Stimulated activated CD8-positive, alpha-beta memory T cell treated with anti-CD3 and anti-CD28 coated beads, Interleukin-4, amount 100 ng/mL, for 48 hours (primary cell): ENCODE data around the gene RNPC3.
"Not testable (repeated sequence)": the region's sequence is repeated elsewhere in the genome, so short reads cannot be mapped to it uniquely, and the experiment has no call there.

Source experiments
- DNase-seq: peaks from one replicate; pipeline ENCODE4 v3.0.0-alpha.2; 2020

RNPC3 gene

DNA sequence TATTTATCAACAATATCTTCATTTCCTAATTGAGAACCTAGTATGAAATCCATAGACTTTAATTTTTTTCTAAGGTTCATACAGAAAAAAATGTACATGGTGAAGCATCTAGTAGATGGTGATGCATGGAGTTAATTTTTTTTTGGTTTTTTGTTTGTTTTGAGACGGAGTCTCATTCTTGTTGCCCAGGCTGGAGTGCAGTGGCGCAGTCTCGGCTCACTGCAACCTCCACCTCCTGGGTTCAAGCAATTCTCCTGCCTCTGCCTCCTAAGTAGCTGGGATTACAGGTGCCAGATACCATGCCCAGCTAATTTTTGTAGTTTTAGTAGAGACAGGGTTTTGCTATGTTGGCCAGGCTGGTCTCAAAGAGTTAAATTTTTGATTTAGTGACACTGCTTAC, 35.6 kb downstream of the RNPC3 start:
- DNase-seq = not testable (repeated sequence)

DNA sequence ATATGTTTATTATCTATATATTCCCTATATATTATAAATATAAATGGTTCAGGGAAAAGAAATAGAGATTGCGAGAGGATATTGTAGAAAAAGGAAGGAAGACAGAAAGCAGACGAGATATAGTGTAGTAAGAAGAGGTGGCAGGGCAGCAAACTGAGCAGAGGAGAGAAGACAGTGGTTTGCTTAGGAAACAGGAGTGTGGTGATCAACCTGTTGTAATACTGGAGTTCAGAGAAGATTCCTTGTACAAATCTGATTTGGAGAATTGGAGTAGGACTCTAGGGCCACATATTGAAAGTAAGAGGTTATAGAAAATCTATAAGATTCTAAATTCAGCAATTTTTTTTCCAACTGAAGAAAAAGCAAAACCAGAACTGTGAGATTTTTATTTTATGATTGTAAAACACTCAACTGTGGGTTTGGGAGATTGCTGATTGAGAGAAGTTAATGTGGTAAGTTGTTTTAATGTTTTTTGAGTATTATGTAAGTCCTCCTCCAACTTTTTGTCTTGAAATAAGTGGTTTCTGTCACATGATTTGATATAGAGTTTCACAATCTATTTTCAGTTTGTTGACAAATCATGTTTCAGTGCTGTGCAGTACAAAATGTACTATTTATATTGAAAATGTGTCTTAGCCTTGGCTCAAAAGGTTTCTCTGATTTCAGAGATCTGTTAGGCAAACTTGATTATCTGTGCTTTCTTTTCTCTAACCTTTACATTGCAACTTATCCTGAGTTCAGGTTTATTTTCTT, 36.3 kb downstream of the RNPC3 start:
- DNase-seq = no peak

DNA sequence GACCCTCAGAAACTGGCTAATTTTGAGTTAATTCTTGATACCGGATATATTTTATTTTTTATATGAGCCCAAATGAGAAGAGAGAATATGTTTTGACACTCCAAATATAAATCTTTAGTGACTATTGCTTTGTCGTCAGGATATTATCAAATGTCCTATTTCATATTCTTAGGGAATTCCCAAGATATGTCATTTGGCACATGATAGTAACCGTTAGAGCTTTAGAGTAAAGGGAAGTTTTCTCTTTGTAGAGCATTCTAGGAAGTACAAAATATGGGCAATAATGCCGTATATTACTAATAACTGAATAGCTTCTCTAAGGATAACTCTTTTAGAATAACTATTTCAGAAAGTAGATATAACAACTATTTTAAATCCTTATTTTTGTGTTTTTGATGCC, 37.6 kb downstream of the RNPC3 start:
- no peak for DNase-seq

GRCh38 chr1:103569493-103569892, 44.0 kb downstream of the RNPC3 start:
- DNase-seq = no peak

DNA sequence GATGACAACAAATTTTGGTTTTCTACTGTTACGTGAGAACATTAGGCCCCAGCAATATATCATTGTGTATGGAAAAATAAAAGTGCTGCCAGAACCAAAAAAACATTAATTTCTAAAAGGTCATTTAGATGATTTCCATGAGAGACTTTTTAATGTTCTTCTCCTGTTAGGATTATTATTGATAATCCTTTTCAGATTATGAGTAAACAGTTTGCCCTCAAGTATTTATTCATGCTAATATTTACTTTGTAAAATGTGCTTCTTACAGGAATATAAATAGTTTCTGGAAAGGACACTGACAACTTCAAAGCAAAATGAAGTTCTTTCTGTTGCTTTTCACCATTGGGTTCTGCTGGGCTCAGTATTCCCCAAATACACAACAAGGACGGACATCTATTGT, 45.8 kb downstream of the RNPC3 start, which contains the start of gene AMY2B:
Gene AMY2B, plus strand, starts transcription at position 301 of the 400 bp plus-strand sequence. Its CDS starts 14 bp downstream, at position 315.
- not testable (repeated sequence) for DNase-seq

- DNase-seq = no peak
These were observed 50.6 kb downstream of the RNPC3 start for GRCh38 chr1:103576065-103576464.

DNA sequence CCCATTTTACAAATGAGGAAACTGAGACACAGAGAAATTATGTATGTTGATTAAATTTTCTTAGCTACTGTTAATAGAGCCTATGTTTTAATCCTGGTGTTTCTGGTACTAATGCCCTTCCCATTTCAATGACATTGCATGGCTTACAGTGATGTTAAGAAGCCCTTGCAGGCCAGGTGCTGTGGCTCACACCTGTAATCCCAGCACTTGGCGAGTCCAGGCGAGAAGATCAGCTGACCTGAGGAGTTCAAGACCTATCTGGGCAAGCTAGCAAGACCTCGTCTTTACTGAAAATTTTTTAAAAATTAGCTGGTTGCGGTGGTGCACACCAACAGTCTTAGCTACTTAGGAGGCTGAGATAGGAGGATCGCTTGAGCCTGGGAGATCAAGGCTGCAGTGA, 51.3 kb downstream of the RNPC3 start:
- not testable (repeated sequence) for DNase-seq

- DNase-seq = no peak
These were observed 57.0 kb downstream of the RNPC3 start for GRCh38 chr1:103582464-103582863.

- no peak for DNase-seq
These were observed 58.4 kb downstream of the RNPC3 start for GRCh38 chr1:103583887-103584286.

DNA sequence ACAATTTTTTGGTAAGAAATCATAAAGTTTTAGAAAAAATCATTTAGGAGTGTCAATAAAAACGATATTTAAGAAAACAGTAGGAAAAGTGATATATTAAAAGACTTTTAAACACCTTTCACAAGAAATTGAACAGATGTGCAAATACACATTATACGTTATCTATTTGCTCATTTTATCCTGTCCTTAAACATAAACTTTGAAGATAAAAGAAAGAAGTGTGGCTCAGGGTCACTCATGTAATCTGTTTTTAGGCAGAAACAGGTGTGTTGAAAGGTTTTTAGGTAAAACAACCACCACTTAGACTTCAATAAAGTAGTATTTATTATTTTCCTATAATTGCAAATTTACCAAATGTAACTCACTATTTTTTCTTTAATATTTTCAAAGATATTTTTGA, 59.0 kb downstream of the RNPC3 start:
- DNase-seq = no peak

DNA sequence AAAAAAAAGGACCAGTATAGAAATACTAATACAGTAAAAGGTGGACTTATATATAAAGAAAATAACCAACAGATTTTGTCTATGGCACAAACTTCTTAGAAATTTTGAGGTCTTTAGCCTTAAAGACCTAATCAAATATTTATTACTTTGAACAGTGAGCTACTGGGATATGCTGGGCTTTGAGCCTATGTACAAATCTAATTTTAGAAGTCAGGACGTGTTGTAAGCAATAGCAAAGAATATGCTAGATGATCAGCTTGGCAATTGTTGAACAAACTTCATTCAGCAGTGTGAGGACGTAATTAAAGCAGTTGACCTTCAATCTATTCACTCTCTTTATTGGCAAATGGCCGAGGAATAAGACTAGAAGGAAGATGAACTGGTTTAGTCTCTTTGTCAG, 77.2 kb downstream of the RNPC3 start:
- DNase-seq = not testable (repeated sequence)
